Small intestine (tissue), 7 donors: ENCODE data around the gene BLM. TPM values are rescaled to one million over a fixed set of nuclear protein-coding genes. Genes with fewer than 3 reads are reported as not detected.
"Not testable (repeated sequence)": the region's sequence is repeated elsewhere in the genome, so short reads cannot be mapped to it uniquely, and the experiment has no call there.

ENCODE experiments used
- DNase-seq, 2 donors: peaks; one replicate each; pipeline versions ENCODE4 v3.0.0 to v3.0.0-alpha.2; 2013
- FAIRE-seq: peaks from 2 replicates; lab custom pipeline; 2012; peaks lifted over from hg19 to GRCh38; lab: Jason Lieb, UNC
- H3K27ac ChIP-seq, 3 donors: one replicate each; pipeline ENCODE4 v1.5.1; 2013; ENCODE audit warnings: low read length in 2 of 3, mild to moderate bottlenecking in 2 of 3, control low read depth in 1 of 3, inconsistent platforms in 1 of 3, low read depth in 1 of 3, moderate library complexity in 1 of 3
- H3K27me3 ChIP-seq, 3 donors: one replicate each; pipeline ENCODE4 v1.6.1; 2013; ENCODE audit warnings: low read length in 3 of 3, inconsistent platforms in 1 of 3; ENCODE audit not compliant: control insufficient read depth in 3 of 3, insufficient read depth in 3 of 3
- H3K36me3 ChIP-seq, 3 donors: one replicate each; pipeline ENCODE4 v1.6.1; 2013; ENCODE audit warnings: low read length in 3 of 3, inconsistent platforms in 1 of 3, low read depth in 1 of 3, mild to moderate bottlenecking in 1 of 3, moderate library complexity in 1 of 3; ENCODE audit not compliant: control insufficient read depth in 3 of 3, insufficient read depth in 2 of 3
- H3K4me1 ChIP-seq, 3 donors: one replicate each; pipeline ENCODE4 v1.6.1; 2013; ENCODE audit warnings: low read length in 2 of 3, inconsistent platforms in 1 of 3, low read depth in 1 of 3, mild to moderate bottlenecking in 1 of 3, moderate library complexity in 1 of 3; ENCODE audit not compliant: control insufficient read depth in 3 of 3, insufficient read depth in 2 of 3
- H3K4me3 ChIP-seq, 3 donors: one replicate each; pipeline ENCODE4 v1.5.1; 2013; ENCODE audit warnings: low read length in 3 of 3, control low read depth in 1 of 3, inconsistent platforms in 1 of 3, low read depth in 1 of 3, mild to moderate bottlenecking in 1 of 3, moderate library complexity in 1 of 3
- H3K9me3 ChIP-seq, 2 donors: one replicate each; pipeline ENCODE4 v1.6.1; 2013; ENCODE audit warnings: low read depth in 1 of 2, low read length in 1 of 2; ENCODE audit not compliant: control insufficient read depth in 2 of 2, insufficient read depth in 1 of 2
- WGBS, 3 donors: extraction: QIAGEN DNeasy Blood & Tissue Kit; methylation state at CpG; one replicate each; pipeline ENCODE4 v1.1.7; 2013; 5-methylcytosine and 5-hydroxymethylcytosine counted together
- polyA plus RNA-seq, 4 donors: library from polyadenylated mRNA; stranded (reverse) in 3 of 4; unstranded in 1 of 4; fragments of 200-250 nt in 3 of 4; fragments of 120-200 nt in 1 of 4; gene quantifications; one replicate each; pipeline versions ENCODE4 v1.2.1 to v1.2.3, GENCODE V29; 2013
- donor health status: healthy with polysubstance abuse.
- donor health status: control.
- donor health status: control.
- donor health status: Bipolar disorder and iron deficiency.
- donor health status: healthy.

BLM gene
- polyA plus RNA-seq, 4 donors, result 1.6 to 4.8 (median 3.3) TPM

- H3K9me3 ChIP-seq, result no peaks in the 10 kb centered on the region
- no peak overlapping the region for H3K4me3 ChIP-seq
- WGBS, 3 donors, result 93 to 98% (median 94%) methylated on average over 3 of the region's 3 CpGs
- no peaks in the 10 kb centered on the region for H3K4me1 ChIP-seq
- FAIRE-seq, result no peak
- no peaks in the 10 kb centered on the region for H3K27me3 ChIP-seq
- no peaks in the 10 kb centered on the region for H3K36me3 ChIP-seq
- H3K27ac ChIP-seq, result no peak overlapping the region
- DNase-seq, result no peak
Observed at GRCh38 chr15:90729261-90729660, 12.1 kb downstream of the BLM start.

- H3K27ac ChIP-seq, result no peak overlapping the region
- WGBS, 3 donors, result 89 to 97% (median 91%) methylated on average over 6 of the region's 6 CpGs
- FAIRE-seq, result no peak
Observed at GRCh38 chr15:90730290-90730689, 13.1 kb downstream of the BLM start.

GRCh38 chr15:90735923-90736322, 18.8 kb downstream of the BLM start:
- H3K4me3 ChIP-seq, result no peak overlapping the region
- H3K27ac ChIP-seq, result no peak overlapping the region
- FAIRE-seq (no peak), DNase-seq (peak in 1 of 2 donors; percentile 16)
- H3K27me3 ChIP-seq, result no peaks in the 10 kb centered on the region
- H3K9me3 ChIP-seq, result no peaks in the 10 kb centered on the region
- 39 to 53% (median 44%) methylated on average over 1 of the region's 1 CpG for WGBS, 3 donors
- H3K36me3 ChIP-seq, result peaks cover 0 to 2% (median 0%) of the 10 kb centered on the region in 3 donors
- H3K4me1 ChIP-seq, result no peaks in the 10 kb centered on the region

More at GRCh38 chr15:90730290-90730689, 13.1 kb downstream of the BLM start:
- Histone ChIP-seq H3K4me3 (no peak overlapping the region), H3K27me3 (no peaks in the 10 kb centered on the region), H3K9me3 (no peaks in the 10 kb centered on the region), H3K4me1 (no peaks in the 10 kb centered on the region), H3K36me3 (peaks cover 0 to 2% (median 0%) of the 10 kb centered on the region in 3 donors)
- no peak for DNase-seq

- FAIRE-seq, result not testable (repeated sequence)
- WGBS, 3 donors, result 83 to 92% (median 88%) methylated on average over 3 of the region's 3 CpGs
Observed at GRCh38 chr15:90740545-90740944, 23.4 kb downstream of the BLM start.

GRCh38 chr15:90742087-90742486, 24.9 kb downstream of the BLM start:
- WGBS, 3 donors, result 61 to 78% (median 73%) methylated on average over 3 of the region's 3 CpGs
- Histone ChIP-seq H3K9me3 (no peaks in the 10 kb centered on the region), H3K27me3 (no peaks in the 10 kb centered on the region), H3K4me1 (no peaks in the 10 kb centered on the region), H3K27ac (no peak overlapping the region), H3K36me3 (no peaks in the 10 kb centered on the region), H3K4me3 (no peak overlapping the region)
- FAIRE-seq (no peak), DNase-seq (no peak)

More at GRCh38 chr15:90740545-90740944, 23.4 kb downstream of the BLM start:
- H3K4me1 ChIP-seq, H3K27ac ChIP-seq, H3K9me3 ChIP-seq, H3K27me3 ChIP-seq, H3K36me3 ChIP-seq, H3K4me3 ChIP-seq, DNase-seq: not testable (repeated sequence)

- Histone ChIP-seq H3K9me3 (no peaks in the 10 kb centered on the region), H3K36me3 (no peaks in the 10 kb centered on the region), H3K4me3 (no peak overlapping the region), H3K27me3 (no peaks in the 10 kb centered on the region), H3K27ac (no peak overlapping the region), H3K4me1 (no peaks in the 10 kb centered on the region)
- 91 to 98% (median 97%) methylated on average over 1 of the region's 1 CpG for WGBS, 3 donors
- DNase-seq (no peak), FAIRE-seq (no peak)
Observed at GRCh38 chr15:90743407-90743806, 26.3 kb downstream of the BLM start.

GRCh38 chr15:90744759-90745402, 27.7 kb downstream of the BLM start:
- FAIRE-seq (no peak), DNase-seq (no peak)
- Histone ChIP-seq H3K4me1 (no peaks in the 10 kb centered on the region), H3K36me3 (no peaks in the 10 kb centered on the region), H3K9me3 (no peaks in the 10 kb centered on the region), H3K4me3 (no peak overlapping the region), H3K27ac (no peak overlapping the region), H3K27me3 (no peaks in the 10 kb centered on the region)
- WGBS, 3 donors, result 94 to 98% (median 95%) methylated on average over 8 of the region's 8 CpGs

GRCh38 chr15:90749754-90750153, 32.6 kb downstream of the BLM start:
- 80 to 92% (median 81%) methylated on average over 3 of the region's 3 CpGs for WGBS, 3 donors

GRCh38 chr15:90750186-90750585, 33.0 kb downstream of the BLM start:
- Histone ChIP-seq H3K27me3 (no peaks in the 10 kb centered on the region), H3K4me3 (no peak overlapping the region), H3K36me3 (no peaks in the 10 kb centered on the region), H3K4me1 (no peaks in the 10 kb centered on the region), H3K27ac (no peak overlapping the region), H3K9me3 (no peaks in the 10 kb centered on the region)
- FAIRE-seq (no peak), DNase-seq (no peak)
- WGBS, 3 donors, result 77 to 91% (median 77%) methylated on average over 7 of the region's 7 CpGs

More at GRCh38 chr15:90749754-90750153, 32.6 kb downstream of the BLM start:
- no peak for DNase-seq
- Histone ChIP-seq H3K36me3 (no peaks in the 10 kb centered on the region), H3K9me3 (no peaks in the 10 kb centered on the region), H3K4me1 (no peaks in the 10 kb centered on the region), H3K27me3 (no peaks in the 10 kb centered on the region), H3K27ac (no peak overlapping the region), H3K4me3 (no peak overlapping the region)
- no peak for FAIRE-seq
